HEK293T (cell line): Measurements from ENCODE around the gene LINC01488.

Experiments
- ELF4 ChIP-seq: fragments of 450-650 bp; IDR thresholded peaks from 2 replicates; pipeline ENCODE4 v1.6.1; 2017; ENCODE audit warnings: antibody characterized with exemption
- FOXA1 ChIP-seq: fragments of 450-650 bp; IDR thresholded peaks from 2 replicates; pipeline ENCODE4 v1.6.1; 2016; ENCODE audit warnings: mild to moderate bottlenecking
- FOXM1 ChIP-seq: fragments of 450-650 bp; IDR thresholded peaks from 2 replicates; pipeline ENCODE4 v1.6.1; 2017; ENCODE audit warnings: mild to moderate bottlenecking, borderline replicate concordance
- HDGF ChIP-seq: fragments of 450-650 bp; IDR thresholded peaks from 2 replicates; pipeline ENCODE4 v1.6.1; 2017; ENCODE audit warnings: antibody characterized with exemption, borderline replicate concordance
- LEF1 ChIP-seq: fragments of 450-650 bp; IDR thresholded peaks from 2 replicates; pipeline ENCODE4 v1.6.1; 2017; ENCODE audit warnings: mild to moderate bottlenecking, borderline replicate concordance
- NFRKB ChIP-seq: fragments of 450-650 bp; IDR thresholded peaks from 2 replicates; pipeline ENCODE4 v1.6.1; 2016; ENCODE audit warnings: mild to moderate bottlenecking, moderate library complexity
- SP1 ChIP-seq: fragments of 450-650 bp; IDR thresholded peaks from 2 replicates; pipeline ENCODE4 v1.6.1; 2017
- SUZ12 ChIP-seq: fragments of 450-650 bp; IDR thresholded peaks from 2 replicates; pipeline ENCODE4 v1.6.1; 2016; ENCODE audit warnings: mild to moderate bottlenecking
- TARDBP ChIP-seq: fragments of 450-650 bp; IDR thresholded peaks from 2 replicates; pipeline ENCODE4 v1.6.1; 2016
- ZNF384 ChIP-seq: fragments of 450-650 bp; IDR thresholded peaks from 2 replicates; pipeline ENCODE4 v1.6.1; 2016

- TF ChIP-seq SUZ12: no peak
- TF ChIP-seq ELF4: no peak
- no peak for TF ChIP-seq NFRKB
- TF ChIP-seq FOXA1: no peak
- TF ChIP-seq FOXM1: no peak
- no peak for TF ChIP-seq HDGF
- no peak for TF ChIP-seq LEF1
- no peak for TF ChIP-seq SP1
- no peak for TF ChIP-seq ZNF384
- TF ChIP-seq TARDBP: no peak
Observed at GRCh38 chr11:69470793-69471728, 10.4 kb upstream of the LINC01488 start.
